HG02852 (cell line): ENCODE results near the gene NPHP1.
"Not testable (repeated sequence)": the region's sequence is repeated elsewhere in the genome, so short reads cannot be mapped to it uniquely, and the experiment has no call there.

Source experiments
- ATAC-seq: cut with Tn5 transposase; IDR thresholded peaks from one replicate; pipeline ENCODE4 v1.9.1; 2021; ENCODE audit warnings: mild to moderate bottlenecking, moderate library complexity; ENCODE audit not compliant: unreplicated experiment

The NPHP1 gene

GRCh38 chr2:110105183-110105582 is 99.6 kb downstream of the NPHP1 start:
- ATAC-seq = no peak

GRCh38 chr2:110104025-110104771 is 100.6 kb downstream of the NPHP1 start:
- no peak for ATAC-seq

GRCh38 chr2:110103061-110103961 is 101.5 kb downstream of the NPHP1 start:
- ATAC-seq = no peak

- no peak for ATAC-seq
Measured at GRCh38 chr2:110101901-110102803, 102.7 kb downstream of the NPHP1 start.

- no peak for ATAC-seq
Measured at GRCh38 chr2:110101280-110101844, 103.5 kb downstream of the NPHP1 start.

GRCh38 chr2:110100880-110101279 is 103.9 kb downstream of the NPHP1 start:
- ATAC-seq = not testable (repeated sequence)

GRCh38 chr2:110100480-110100879 is 104.3 kb downstream of the NPHP1 start:
- no peak for ATAC-seq

- ATAC-seq = no peak
Measured at GRCh38 chr2:110099471-110100225, 105.2 kb downstream of the NPHP1 start.

GRCh38 chr2:110099038-110099425 is 105.8 kb downstream of the NPHP1 start:
- no peak for ATAC-seq

- no peak for ATAC-seq
Measured at GRCh38 chr2:110097506-110098220, 107.2 kb downstream of the NPHP1 start.

GRCh38 chr2:110095994-110096633 is 108.7 kb downstream of the NPHP1 start:
- no peak for ATAC-seq

- not testable (repeated sequence) for ATAC-seq
Measured at GRCh38 chr2:110094884-110095534, 109.8 kb downstream of the NPHP1 start.

GRCh38 chr2:110093924-110094323 is 110.9 kb downstream of the NPHP1 start:
- ATAC-seq = not testable (repeated sequence)

GRCh38 chr2:110090164-110090563 is 114.6 kb downstream of the NPHP1 start:
- ATAC-seq = not testable (repeated sequence)

- ATAC-seq = not testable (repeated sequence)
Measured at GRCh38 chr2:110083757-110084156, 121.1 kb downstream of the NPHP1 start.

- ATAC-seq = not testable (repeated sequence)
Measured at GRCh38 chr2:110083162-110083561, 121.7 kb downstream of the NPHP1 start.

- not testable (repeated sequence) for ATAC-seq
Measured at GRCh38 chr2:110078104-110078503, 126.7 kb downstream of the NPHP1 start.

- ATAC-seq = not testable (repeated sequence)
Measured at GRCh38 chr2:110075896-110076295, 128.9 kb downstream of the NPHP1 start.
